Measurements from ENCODE around the gene ETFA. TPM values are rescaled to one million over a fixed set of nuclear protein-coding genes. Genes with fewer than 3 reads are reported as not detected.
A peak's percentile ranks its signal among the peaks of the same experiment; 100 is the strongest.

The ETFA gene
- total and polyA plus RNA-seq, 10 donors = 49.7 to 98.5 (median 80.5) TPM

- Histone ChIP-seq H3K4me1 (peaks cover 0 to 20% (median 10%) of the 10 kb centered on the region in 6 donors), H3K4me3 (no peak overlapping the region), H3K9me3 (no peaks in the 10 kb centered on the region), H3K36me3 (no peaks in the 10 kb centered on the region), H3K27ac (peak overlapping the region in 2 of 8 donors; percentile 24 to 70), H3K27me3 (replicated peaks in 1 of 7) (peaks cover 0 to 15% (median 0%) of the 10 kb centered on the region in 7 donors)
- TF ChIP-seq CTCF (IDR thresholded peaks at IDR 0.05 in 8 of 11, conservative IDR thresholded peaks at IDR 0.05 in 3 of 11) = no peak
- peak in 2 of 3 donors; percentile 22 to 60 for TF ChIP-seq POLR2AphosphoS5 (IDR thresholded peaks at IDR 0.05)
- 56 to 72% (median 67%) methylated on average over 16 of the region's 16 CpGs for WGBS, 5 donors
- intact Hi-C loops (cut with DNase I; ENCODE audit: low total_unique reads) = no loop called here
- no peak for DNase-seq
Measured at GRCh38 chr15:76172782-76173181, 138.5 kb downstream of the ETFA start.

GRCh38 chr15:76169911-76170800 lies 141.1 kb downstream of the ETFA start:
- 63 to 79% (median 65%) methylated on average over 9 to 16 of the region's 16 CpGs for WGBS, 5 donors
- H3K27me3 ChIP-seq (replicated peaks in 1 of 7) = no peaks in the 10 kb centered on the region
- intact Hi-C loops (cut with DNase I; ENCODE audit: low total_unique reads) = no loop called here
- DNase-seq = no peak
- peaks cover 0 to 20% (median 10%) of the 10 kb centered on the region in 6 donors for H3K4me1 ChIP-seq
- TF ChIP-seq CTCF (IDR thresholded peaks at IDR 0.05 in 8 of 11, conservative IDR thresholded peaks at IDR 0.05 in 3 of 11) (no peak), POLR2AphosphoS5 (IDR thresholded peaks at IDR 0.05) (peak in 2 of 3 donors; percentile 16 to 41), POLR2A (IDR thresholded peaks at IDR 0.05) (no peak)
- H3K9me3 ChIP-seq = no peaks in the 10 kb centered on the region
- H3K36me3 ChIP-seq = no peaks in the 10 kb centered on the region
- H3K4me3 ChIP-seq = no peak overlapping the region
- H3K27ac ChIP-seq = peak overlapping the region in 7 of 8 donors; percentile 33 to 70 (median 56)

- Histone ChIP-seq H3K27ac (peak overlapping the region in 3 of 8 donors; percentile 48 to 70 (median 56)), H3K4me3 (no peak overlapping the region), H3K9me3 (no peaks in the 10 kb centered on the region), H3K36me3 (no peaks in the 10 kb centered on the region), H3K27me3 (replicated peaks in 1 of 7) (no peaks in the 10 kb centered on the region), H3K4me1 (peaks cover 0 to 22% (median 10%) of the 10 kb centered on the region in 6 donors)
- no peak for DNase-seq
- intact Hi-C loops (cut with DNase I; ENCODE audit: low total_unique reads) = no loop called here
- TF ChIP-seq POLR2A (IDR thresholded peaks at IDR 0.05) = no peak
- no peak for TF ChIP-seq POLR2AphosphoS5 (IDR thresholded peaks at IDR 0.05)
- WGBS, 5 donors = 54 to 72% (median 68%) methylated on average over 4 of the region's 4 CpGs
Measured at GRCh38 chr15:76169018-76169417, 142.3 kb downstream of the ETFA start.

- TF ChIP-seq POLR2A (IDR thresholded peaks at IDR 0.05) = no peak
- no peak for TF ChIP-seq POLR2AphosphoS5 (IDR thresholded peaks at IDR 0.05)
- no peak for TF ChIP-seq CTCF (IDR thresholded peaks at IDR 0.05 in 8 of 11, conservative IDR thresholded peaks at IDR 0.05 in 3 of 11)
- Histone ChIP-seq H3K4me1 (peaks cover 2 to 28% (median 12%) of the 10 kb centered on the region in 6 donors), H3K27me3 (replicated peaks in 1 of 7) (no peaks in the 10 kb centered on the region), H3K9me3 (no peaks in the 10 kb centered on the region), H3K27ac (peak overlapping the region in 1 of 8 donors; percentile 70), H3K4me3 (no peak overlapping the region), H3K36me3 (no peaks in the 10 kb centered on the region)
- no peak for DNase-seq
- WGBS, 5 donors = 80 to 94% (median 85%) methylated on average over 14 of the region's 14 CpGs
- intact Hi-C loops (cut with DNase I; ENCODE audit: low total_unique reads) = no loop called here
Measured at GRCh38 chr15:76168237-76168984, 142.9 kb downstream of the ETFA start.
